ENCODE results near the gene PPP1R12C.

Gene PPP1R12C

DNA sequence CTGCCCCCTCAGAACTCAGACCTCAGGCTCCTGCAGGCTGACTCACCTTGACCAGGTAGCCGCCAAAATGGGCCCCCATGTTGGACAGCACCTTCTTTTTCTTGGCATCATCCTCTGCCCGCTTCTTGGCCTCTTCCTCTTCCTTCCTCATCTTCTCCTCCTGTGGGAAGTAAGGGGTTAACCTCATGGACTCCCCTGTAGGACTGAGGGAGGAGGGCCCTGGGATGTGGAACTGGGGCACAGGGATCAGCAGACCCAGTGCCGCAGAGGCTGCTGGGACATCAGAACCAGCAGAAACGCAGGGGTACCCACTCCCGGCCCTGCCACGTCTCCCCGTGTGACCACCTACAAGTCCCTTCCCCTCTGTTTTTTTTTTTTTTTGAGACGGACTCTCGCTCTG lies 20.5 kb upstream of the PPP1R12C start:
- peaks cover 3% of the 10 kb centered on the region for H3K27me3 ChIP-seq (ENCODE audit: control insufficient read depth, insufficient read depth, low read length)
- no peak overlapping the region for H3K4me3 ChIP-seq (ENCODE audit: low read length)
- no peak overlapping the region for H3K4me2 ChIP-seq (ENCODE audit: low read length)
- no peaks in the 10 kb centered on the region for H3K4me1 ChIP-seq (ENCODE audit: control insufficient read depth, insufficient read depth, low read length)
- no peak overlapping the region for H3K9ac ChIP-seq (ENCODE audit: low read depth, low read length)
- no peaks in the 10 kb centered on the region for H3K9me3 ChIP-seq (replicated peaks; ENCODE audit: low read length)
- H3K36me3 ChIP-seq (ENCODE audit: insufficient read depth, low read length) = no peaks in the 10 kb centered on the region

DNA sequence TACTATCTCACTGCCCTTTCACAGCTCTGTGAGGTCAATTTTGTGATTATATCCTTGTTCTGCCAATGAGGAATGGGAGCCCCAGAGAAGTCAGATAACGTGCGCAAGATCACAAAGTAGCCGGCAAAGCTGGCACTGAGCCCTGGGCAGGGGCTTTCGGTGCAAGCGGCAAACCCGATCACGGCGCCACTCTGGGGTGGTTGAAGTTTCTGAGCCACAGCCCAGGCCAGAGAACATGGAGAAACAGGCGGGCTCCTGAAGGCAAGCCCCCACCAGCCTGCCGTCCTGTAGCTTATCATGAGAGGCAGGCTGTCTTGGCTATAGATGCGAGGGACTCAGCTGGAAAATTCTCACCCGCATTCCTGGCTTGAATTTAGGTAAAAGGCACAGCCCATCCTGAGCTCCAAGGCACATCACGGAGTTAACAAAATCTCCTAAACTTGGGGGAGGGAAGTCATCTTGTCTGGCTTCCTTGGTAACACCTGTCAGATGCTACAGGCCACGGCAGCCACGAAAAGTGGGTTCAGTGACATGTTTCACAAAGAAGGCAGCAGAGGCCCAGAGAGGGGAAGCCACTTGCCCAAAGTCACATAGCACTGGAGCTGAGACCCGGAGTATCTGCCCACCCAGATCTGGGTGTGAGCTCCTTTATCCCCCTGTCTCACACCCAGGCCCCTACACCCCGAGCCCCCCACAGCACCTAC lies 19.1 kb upstream of the PPP1R12C start:
- Histone ChIP-seq H3K4me3 (ENCODE audit: low read length) (no peak overlapping the region), H3K36me3 (ENCODE audit: insufficient read depth, low read length) (no peaks in the 10 kb centered on the region), H3K9me3 (replicated peaks; ENCODE audit: low read length) (no peaks in the 10 kb centered on the region), H3K4me1 (ENCODE audit: control insufficient read depth, insufficient read depth, low read length) (no peaks in the 10 kb centered on the region), H3K27me3 (ENCODE audit: control insufficient read depth, insufficient read depth, low read length) (peaks cover 3% of the 10 kb centered on the region), H3K9ac (ENCODE audit: low read depth, low read length) (no peak overlapping the region), H3K4me2 (ENCODE audit: low read length) (no peak overlapping the region)

DNA sequence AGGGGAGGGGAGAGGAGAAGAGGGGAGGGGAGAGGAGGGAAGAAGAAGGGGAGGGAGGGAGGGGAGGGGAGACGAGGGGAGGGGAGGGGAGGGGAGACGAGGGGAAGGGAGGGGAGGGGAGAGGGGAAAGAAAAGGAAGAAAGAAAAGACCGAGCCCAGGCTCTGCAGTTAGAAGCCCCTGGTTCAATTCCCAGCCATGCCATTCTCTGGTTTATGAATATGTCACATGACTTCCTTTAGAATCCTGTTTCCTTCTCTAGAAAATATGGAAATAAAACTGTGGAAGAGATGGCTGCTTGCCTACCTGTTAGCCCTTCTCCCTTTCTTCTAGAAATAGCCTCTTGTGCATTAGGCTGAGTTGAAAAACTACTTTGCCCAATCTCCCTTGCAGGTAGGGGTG lies 17.3 kb upstream of the PPP1R12C start:
- no peak overlapping the region for H3K4me2 ChIP-seq (ENCODE audit: low read length)
- H3K36me3 ChIP-seq (ENCODE audit: insufficient read depth, low read length) = no peaks in the 10 kb centered on the region
- no peak overlapping the region for H3K4me3 ChIP-seq (ENCODE audit: low read length)
- H3K4me1 ChIP-seq (ENCODE audit: control insufficient read depth, insufficient read depth, low read length) = no peaks in the 10 kb centered on the region
- no peak overlapping the region for H3K9ac ChIP-seq (ENCODE audit: low read depth, low read length)
- H3K9me3 ChIP-seq (replicated peaks; ENCODE audit: low read length) = no peaks in the 10 kb centered on the region
- H3K27me3 ChIP-seq (ENCODE audit: control insufficient read depth, insufficient read depth, low read length) = peaks cover 16% of the 10 kb centered on the region

DNA sequence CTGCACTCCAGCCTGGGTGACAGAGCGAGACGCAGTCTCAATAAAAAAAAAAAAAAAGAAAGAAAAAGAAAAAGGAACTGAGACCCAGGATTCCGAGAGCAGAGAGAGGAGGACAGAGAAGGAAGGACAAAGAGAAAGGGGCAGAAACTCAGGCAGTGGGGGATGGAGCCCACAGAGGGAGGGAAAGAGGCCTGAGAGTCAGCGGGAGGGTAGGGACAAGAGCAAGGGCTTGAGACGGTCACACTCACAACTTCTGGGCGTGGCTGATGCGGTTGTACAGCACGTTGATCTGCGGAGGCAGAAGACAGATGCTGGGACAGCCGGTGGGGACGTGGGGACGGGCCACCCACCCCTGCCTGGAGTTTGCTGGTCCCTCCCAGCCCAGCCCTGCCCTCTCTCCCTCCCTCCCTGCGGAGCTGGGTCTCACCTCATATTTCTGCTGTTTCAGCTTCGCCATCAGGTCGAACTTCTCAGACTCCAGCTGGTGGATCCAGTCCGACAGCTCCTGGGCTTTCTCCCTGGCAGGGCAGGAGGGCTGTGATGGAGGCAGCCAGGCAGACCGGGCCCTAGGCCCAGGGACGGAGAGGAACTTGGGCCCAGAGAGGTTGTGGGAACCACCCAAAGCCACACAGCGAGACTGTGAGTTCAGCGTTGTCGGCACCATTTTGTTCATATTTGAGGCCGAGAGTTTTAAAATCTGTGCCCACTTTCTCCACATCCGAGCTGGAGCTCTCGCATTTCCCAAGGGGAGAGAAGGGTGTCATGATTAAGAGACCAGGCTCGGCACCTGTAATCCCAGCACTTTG lies 16.4 kb upstream of the PPP1R12C start:
- Histone ChIP-seq H3K4me2 (ENCODE audit: low read length) (no peak overlapping the region), H3K4me1 (ENCODE audit: control insufficient read depth, insufficient read depth, low read length) (no peaks in the 10 kb centered on the region), H3K36me3 (ENCODE audit: insufficient read depth, low read length) (no peaks in the 10 kb centered on the region), H3K27me3 (ENCODE audit: control insufficient read depth, insufficient read depth, low read length) (peaks cover 21% of the 10 kb centered on the region), H3K9me3 (replicated peaks; ENCODE audit: low read length) (no peaks in the 10 kb centered on the region), H3K4me3 (ENCODE audit: low read length) (no peak overlapping the region), H3K9ac (ENCODE audit: low read depth, low read length) (no peak overlapping the region)

DNA sequence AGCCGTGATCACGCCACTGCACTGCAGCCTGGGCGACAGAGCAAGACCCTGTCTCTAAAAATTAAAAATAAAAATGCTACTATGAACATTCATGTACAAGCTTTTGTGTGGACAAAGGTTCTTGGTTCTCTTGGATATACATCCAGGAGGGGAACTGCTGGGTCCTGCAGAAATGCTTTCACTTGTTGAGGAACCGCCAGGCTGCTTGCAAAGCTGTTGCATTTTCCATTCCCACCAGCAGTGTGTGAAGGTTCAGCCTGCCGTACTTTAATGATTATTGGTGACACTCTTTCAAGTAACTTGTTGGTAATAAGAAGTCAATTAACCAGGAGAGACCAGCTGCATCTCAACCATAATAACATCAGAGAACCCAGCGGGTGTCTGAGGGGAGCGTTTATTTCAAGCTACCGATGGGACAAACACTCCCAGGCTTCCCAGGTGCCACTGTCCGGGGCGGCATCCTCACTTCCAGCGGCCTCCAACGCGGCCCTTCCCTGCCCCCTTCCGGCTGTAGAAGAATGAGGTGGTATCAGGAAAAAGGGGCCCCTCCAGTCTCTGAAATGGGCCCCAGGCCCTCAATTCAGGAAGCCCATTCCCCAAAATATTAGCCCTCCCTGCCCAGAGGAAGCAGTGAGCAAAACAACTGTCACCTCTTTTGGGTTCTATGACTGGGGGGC lies 15.2 kb upstream of the PPP1R12C start:
- H3K4me2 ChIP-seq (ENCODE audit: low read length) = no peak overlapping the region
- no peaks in the 10 kb centered on the region for H3K4me1 ChIP-seq (ENCODE audit: control insufficient read depth, insufficient read depth, low read length)
- peaks cover 21% of the 10 kb centered on the region for H3K27me3 ChIP-seq (ENCODE audit: control insufficient read depth, insufficient read depth, low read length)
- H3K9ac ChIP-seq (ENCODE audit: low read depth, low read length) = no peak overlapping the region
- H3K4me3 ChIP-seq (ENCODE audit: low read length) = no peak overlapping the region
- no peaks in the 10 kb centered on the region for H3K36me3 ChIP-seq (ENCODE audit: insufficient read depth, low read length)
- H3K9me3 ChIP-seq (replicated peaks; ENCODE audit: low read length) = no peaks in the 10 kb centered on the region

DNA sequence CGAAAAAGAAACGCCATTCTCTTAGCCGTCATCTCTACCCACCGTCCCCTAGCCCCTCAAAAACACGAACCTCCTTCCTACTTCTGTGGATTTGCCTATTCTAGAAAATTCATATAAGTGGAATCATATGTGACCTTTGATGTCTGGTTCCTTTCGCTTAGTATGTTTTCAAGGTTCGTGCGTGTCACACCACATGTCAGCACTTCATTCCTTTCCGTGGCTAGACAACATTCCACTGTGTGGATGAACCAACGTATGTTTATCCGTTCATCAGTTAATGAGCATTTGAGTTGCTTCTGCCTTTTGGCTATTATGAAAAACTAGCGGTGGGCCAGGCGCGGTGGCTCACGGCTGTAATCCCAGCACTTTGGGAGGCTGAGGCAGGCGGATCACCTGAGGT lies 14.0 kb upstream of the PPP1R12C start:
- Histone ChIP-seq H3K4me1 (ENCODE audit: control insufficient read depth, insufficient read depth, low read length) (no peaks in the 10 kb centered on the region), H3K4me2 (ENCODE audit: low read length) (no peak overlapping the region), H3K27me3 (ENCODE audit: control insufficient read depth, insufficient read depth, low read length) (peaks cover 25% of the 10 kb centered on the region), H3K36me3 (ENCODE audit: insufficient read depth, low read length) (no peaks in the 10 kb centered on the region), H3K9me3 (replicated peaks; ENCODE audit: low read length) (no peaks in the 10 kb centered on the region), H3K4me3 (ENCODE audit: low read length) (no peak overlapping the region), H3K9ac (ENCODE audit: low read depth, low read length) (no peak overlapping the region)

DNA sequence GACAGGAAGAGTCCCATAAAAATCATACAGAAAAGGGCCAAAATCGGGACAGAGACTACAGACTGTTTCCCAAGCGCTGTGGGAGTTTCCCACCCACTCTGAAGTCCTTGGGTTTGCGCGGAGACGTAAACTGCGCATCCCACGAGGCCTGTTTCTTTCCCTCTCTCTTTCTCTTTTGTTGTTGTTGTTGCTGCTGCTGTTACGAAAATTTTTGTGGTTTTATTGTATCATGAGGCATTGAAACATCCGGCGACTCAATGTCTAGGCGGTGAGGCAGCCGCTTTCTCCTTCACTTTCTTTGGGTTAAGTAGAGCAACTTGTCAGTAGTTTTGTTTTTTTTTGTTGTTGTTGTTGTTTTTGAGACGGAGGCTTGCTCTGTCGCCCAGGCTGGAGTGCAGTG lies 1.6 kb upstream of the PPP1R12C start:
- no peak overlapping the region for H3K9ac ChIP-seq (ENCODE audit: low read depth, low read length)
- peaks cover 19% of the 10 kb centered on the region for H3K4me1 ChIP-seq (ENCODE audit: control insufficient read depth, insufficient read depth, low read length)
- H3K9me3 ChIP-seq (replicated peaks; ENCODE audit: low read length) = no peaks in the 10 kb centered on the region
- no peak overlapping the region for H3K4me3 ChIP-seq (ENCODE audit: low read length)
- peak overlapping the region; percentile 90 for H3K4me2 ChIP-seq (ENCODE audit: low read length)
- H3K27me3 ChIP-seq (ENCODE audit: control insufficient read depth, insufficient read depth, low read length) = peaks cover 8% of the 10 kb centered on the region
- H3K36me3 ChIP-seq (ENCODE audit: insufficient read depth, low read length) = no peaks in the 10 kb centered on the region

DNA sequence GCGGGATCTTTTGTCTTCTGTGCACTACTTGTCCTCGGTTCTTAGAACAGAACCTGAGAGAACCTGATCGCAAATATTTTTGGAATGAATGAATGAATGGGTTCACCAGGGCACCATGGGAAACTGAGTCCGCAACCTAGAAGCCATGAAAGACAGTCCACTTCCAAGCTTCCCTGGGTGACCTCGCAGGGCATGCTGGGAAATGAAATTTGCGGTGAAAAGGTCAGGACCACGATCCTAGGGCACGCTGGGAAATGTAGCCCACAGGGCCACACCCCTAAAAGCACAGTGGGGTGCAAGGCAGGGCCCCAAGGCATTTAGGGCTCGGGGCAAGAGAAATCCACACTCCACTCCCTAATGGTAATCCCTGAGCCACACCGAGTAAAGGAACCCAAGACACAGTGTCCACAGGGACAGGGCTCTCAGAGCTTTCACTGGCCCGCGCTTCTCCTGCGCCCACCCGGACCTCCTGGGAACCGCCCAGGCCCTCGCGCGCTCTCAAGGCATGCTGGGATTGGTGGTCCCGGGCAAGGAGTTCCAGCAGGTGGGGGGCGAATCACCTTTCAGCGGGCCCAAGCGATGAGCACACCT lies 1.1 kb upstream of the PPP1R12C start:
- Histone ChIP-seq H3K27me3 (ENCODE audit: control insufficient read depth, insufficient read depth, low read length) (peaks cover 4% of the 10 kb centered on the region), H3K9me3 (replicated peaks; ENCODE audit: low read length) (no peaks in the 10 kb centered on the region), H3K9ac (ENCODE audit: low read depth, low read length) (peak overlapping the region; percentile 85), H3K4me2 (ENCODE audit: low read length) (peak overlapping the region; percentile 90), H3K36me3 (ENCODE audit: insufficient read depth, low read length) (no peaks in the 10 kb centered on the region), H3K4me1 (ENCODE audit: control insufficient read depth, insufficient read depth, low read length) (peaks cover 24% of the 10 kb centered on the region), H3K4me3 (ENCODE audit: low read length) (peak overlapping the region; percentile 88)

DNA sequence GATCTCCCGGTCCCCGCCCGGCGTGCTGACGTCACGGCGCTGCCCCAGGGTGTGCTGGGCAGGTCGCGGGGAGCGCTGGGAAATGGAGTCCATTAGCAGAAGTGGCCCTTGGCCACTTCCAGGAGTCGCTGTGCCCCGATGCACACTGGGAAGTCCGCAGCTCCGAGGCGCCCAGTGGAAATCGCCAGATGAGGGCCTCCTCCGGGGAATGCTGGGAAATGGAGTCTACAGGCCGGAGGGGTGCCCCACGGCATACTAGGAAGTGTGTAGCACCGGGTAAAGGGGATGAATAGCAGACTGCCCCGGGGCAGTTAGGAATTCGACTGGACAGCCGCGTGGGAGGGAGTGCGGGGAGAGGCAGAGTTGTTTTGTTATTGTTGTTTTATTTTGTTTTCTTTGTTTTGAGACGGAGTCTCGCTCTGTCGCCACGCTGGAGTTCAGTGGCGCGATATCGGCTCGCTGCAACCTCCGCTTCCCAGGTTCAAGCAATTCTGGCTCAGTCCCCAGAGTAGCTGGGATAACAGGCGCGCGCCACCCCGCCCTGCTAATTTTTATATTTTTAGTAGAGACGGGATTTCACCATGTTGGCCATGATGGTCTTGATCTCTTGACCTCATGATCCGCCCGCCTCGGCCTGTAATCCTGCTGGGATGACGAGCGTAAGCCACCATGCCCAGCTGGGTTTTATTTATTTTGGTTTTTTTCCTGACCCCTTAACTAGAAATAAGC lies 390 bp upstream of the PPP1R12C start:
- peak overlapping the region; percentile 85 for H3K9ac ChIP-seq (ENCODE audit: low read depth, low read length)
- H3K4me2 ChIP-seq (ENCODE audit: low read length) = peak overlapping the region; percentile 90
- peak overlapping the region; percentile 88 for H3K4me3 ChIP-seq (ENCODE audit: low read length)
- no peaks in the 10 kb centered on the region for H3K9me3 ChIP-seq (replicated peaks; ENCODE audit: low read length)
- peaks cover 27% of the 10 kb centered on the region for H3K4me1 ChIP-seq (ENCODE audit: control insufficient read depth, insufficient read depth, low read length)
- H3K27me3 ChIP-seq (ENCODE audit: control insufficient read depth, insufficient read depth, low read length) = no peaks in the 10 kb centered on the region
- no peaks in the 10 kb centered on the region for H3K36me3 ChIP-seq (ENCODE audit: insufficient read depth, low read length)

DNA sequence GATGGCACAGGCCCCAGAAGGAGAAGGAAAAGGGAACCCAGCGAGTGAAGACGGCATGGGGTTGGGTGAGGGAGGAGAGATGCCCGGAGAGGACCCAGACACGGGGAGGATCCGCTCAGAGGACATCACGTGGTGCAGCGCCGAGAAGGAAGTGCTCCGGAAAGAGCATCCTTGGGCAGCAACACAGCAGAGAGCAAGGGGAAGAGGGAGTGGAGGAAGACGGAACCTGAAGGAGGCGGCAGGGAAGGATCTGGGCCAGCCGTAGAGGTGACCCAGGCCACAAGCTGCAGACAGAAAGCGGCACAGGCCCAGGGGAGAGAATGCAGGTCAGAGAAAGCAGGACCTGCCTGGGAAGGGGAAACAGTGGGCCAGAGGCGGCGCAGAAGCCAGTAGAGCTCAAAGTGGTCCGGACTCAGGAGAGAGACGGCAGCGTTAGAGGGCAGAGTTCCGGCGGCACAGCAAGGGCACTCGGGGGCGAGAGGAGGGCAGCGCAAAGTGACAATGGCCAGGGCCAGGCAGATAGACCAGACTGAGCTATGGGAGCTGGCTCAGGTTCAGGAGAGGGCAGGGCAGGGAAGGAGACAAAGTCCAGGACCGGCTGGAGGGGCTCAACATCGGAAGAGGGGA lies 1.1 kb downstream of the PPP1R12C start:
- peaks cover 12% of the 10 kb centered on the region for H3K36me3 ChIP-seq (ENCODE audit: insufficient read depth, low read length)
- peaks cover 27% of the 10 kb centered on the region for H3K4me1 ChIP-seq (ENCODE audit: control insufficient read depth, insufficient read depth, low read length)
- H3K9me3 ChIP-seq (replicated peaks; ENCODE audit: low read length) = no peaks in the 10 kb centered on the region
- H3K4me3 ChIP-seq (ENCODE audit: low read length) = peak overlapping the region; percentile 83
- H3K9ac ChIP-seq (ENCODE audit: low read depth, low read length) = peak overlapping the region; percentile 91
- peak overlapping the region; percentile 92 for H3K4me2 ChIP-seq (ENCODE audit: low read length)
- H3K27me3 ChIP-seq (ENCODE audit: control insufficient read depth, insufficient read depth, low read length) = no peaks in the 10 kb centered on the region

All from skeletal muscle satellite cell (primary cell).